RWPE1 (cell line): Measurements from ENCODE around the gene SYNGR3.
"Not testable (repeated sequence)": the region's sequence is repeated elsewhere in the genome, so short reads cannot be mapped to it uniquely, and the experiment has no call there.

ENCODE experiments used
- CTCF ChIA-PET: fragments of 350-600 bp; sonication (Branson Sonifier 250); formaldehyde crosslinking; extraction: SDS; loops from one replicate; lab custom pipeline; 2021; lab: Yijun Ruan, JAX
- POLR2A ChIA-PET: fragments of 400-600 bp; formaldehyde crosslinking; extraction: SDS; loops from one replicate; lab custom pipeline; 2020; ENCODE audit warnings: antibody characterized with exemption; ENCODE audit not compliant: low non-redundant PET; lab: Yijun Ruan, JAX
- DNase-seq: peaks from one replicate; pipeline ENCODE4 v3.0.0; 2012; ENCODE audit warnings: low spot score
- H3K27ac ChIP-seq: fragments of 450-650 bp; 2 replicates; pipeline ENCODE4 v1.5.1; 2017
- TF ChIP-seq, protein P1 (sequence below): fragments of 450-650 bp; conservative IDR thresholded peaks from 2 replicates; pipeline ENCODE4 v1.5.1; 2017; ENCODE audit warnings: low read depth, mild to moderate bottlenecking

Gene SYNGR3

DNA sequence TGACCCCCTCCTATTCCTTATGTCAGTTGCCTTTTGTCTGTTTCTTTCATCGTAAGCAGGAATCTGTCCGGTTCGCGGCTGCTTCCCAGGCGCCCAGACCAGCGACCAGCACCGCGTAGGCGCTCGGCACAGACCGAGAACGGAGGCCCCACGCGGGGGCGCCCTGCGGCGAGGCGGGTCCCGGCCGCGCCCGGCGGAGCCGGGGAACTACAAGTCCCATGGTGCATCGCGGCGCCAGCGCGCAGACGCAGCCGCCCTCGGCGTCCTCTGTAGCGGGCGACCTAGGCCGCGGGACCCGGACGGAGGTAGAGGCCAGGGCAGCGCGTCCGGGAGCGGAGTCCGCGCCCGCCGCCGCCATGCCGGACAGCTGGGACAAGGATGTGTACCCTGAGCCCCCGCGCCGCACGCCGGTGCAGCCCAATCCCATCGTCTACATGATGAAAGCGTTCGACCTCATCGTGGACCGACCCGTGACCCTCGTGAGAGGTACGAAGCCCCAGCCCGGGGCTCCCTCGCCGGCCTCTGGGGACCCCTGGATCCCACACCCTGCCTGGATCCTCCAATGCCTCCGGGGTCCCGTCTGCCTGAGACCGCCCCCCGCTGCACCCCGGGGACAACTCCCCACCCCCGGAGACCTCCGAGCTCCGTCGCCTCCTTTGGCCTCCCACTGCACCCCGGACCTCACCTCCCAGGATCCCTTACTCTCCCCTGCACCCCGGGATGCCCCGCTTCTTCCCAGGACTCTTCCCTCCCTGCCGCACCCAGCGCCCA is 30.3 kb upstream of the SYNGR3 start, which contains the start of gene NDUFB10:
Gene NDUFB10, plus strand, starts transcription at position 270 of the 771 bp plus-strand sequence. Its CDS starts 87 bp downstream, at position 357.
- TF ChIP-seq, protein P1, sequence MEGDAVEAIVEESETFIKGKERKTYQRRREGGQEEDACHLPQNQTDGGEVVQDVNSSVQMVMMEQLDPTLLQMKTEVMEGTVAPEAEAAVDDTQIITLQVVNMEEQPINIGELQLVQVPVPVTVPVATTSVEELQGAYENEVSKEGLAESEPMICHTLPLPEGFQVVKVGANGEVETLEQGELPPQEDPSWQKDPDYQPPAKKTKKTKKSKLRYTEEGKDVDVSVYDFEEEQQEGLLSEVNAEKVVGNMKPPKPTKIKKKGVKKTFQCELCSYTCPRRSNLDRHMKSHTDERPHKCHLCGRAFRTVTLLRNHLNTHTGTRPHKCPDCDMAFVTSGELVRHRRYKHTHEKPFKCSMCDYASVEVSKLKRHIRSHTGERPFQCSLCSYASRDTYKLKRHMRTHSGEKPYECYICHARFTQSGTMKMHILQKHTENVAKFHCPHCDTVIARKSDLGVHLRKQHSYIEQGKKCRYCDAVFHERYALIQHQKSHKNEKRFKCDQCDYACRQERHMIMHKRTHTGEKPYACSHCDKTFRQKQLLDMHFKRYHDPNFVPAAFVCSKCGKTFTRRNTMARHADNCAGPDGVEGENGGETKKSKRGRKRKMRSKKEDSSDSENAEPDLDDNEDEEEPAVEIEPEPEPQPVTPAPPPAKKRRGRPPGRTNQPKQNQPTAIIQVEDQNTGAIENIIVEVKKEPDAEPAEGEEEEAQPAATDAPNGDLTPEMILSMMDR = peak; percentile 90
- POLR2A ChIA-PET = interaction anchor here (0.6 kb wide), 1 partner anchor 16 kb away, joined by 3 read pairs; no protein-coding TSS in a partner anchor
- peak within 1 kb of the TSS; percentile 94 for H3K27ac ChIP-seq
- no peak for DNase-seq
- CTCF ChIA-PET = no interaction called here

DNA sequence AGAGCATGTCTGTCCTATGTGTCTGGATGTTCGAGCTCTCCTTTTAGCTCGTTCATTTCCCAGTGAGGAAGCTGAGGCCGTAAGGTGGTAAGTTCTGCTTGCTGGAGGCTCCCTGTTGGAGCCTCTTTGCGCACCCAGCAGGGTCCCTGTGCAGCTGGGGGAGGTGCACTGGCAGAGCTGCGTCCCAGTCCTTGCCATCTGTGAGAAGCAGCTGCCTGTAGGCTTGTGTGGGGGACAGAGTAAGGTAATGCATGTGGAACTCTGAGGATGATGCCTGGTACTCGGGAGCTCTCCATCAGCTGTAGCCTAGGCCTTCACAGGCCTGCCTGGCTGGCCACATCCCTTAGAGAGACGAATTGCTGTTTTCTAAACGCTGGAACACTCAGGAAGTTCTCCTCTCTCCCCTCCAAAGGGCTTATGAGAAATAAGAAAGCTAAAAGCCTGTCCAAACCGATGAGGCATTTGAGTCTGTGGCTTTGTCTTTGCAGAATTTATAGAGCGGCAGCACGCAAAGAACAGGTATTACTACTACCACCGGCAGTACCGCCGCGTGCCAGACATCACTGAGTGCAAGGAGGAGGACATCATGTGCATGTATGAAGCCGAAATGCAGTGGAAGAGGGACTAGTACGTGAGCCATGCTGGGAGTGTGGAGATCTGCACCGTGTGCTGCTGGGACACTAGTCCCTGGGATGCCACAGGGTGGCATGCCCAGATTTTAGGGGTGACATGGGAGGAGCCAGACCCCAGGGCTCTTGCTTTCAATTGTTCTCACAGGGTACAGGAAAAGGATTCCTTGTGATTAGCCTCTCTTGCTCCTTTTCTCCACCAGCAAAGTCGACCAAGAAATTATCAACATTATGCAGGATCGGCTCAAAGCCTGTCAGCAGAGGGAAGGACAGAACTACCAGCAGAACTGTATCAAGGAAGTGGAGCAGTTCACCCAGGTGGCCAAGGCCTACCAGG is 28.8 kb upstream of the SYNGR3 start:
- DNase-seq = no peak
- TF ChIP-seq, protein P1 = no peak
- ChIA-PET POLR2A (no interaction called here), CTCF (interaction anchor here (0.6 kb wide), 1 partner anchor 134 kb away, joined by 3 read pairs; no protein-coding TSS in a partner anchor)
- H3K27ac ChIP-seq = peak overlapping the region; percentile 94

GRCh38 chr16:1961651-1962067 is 28.1 kb upstream of the SYNGR3 start:
- DNase-seq = no peak
- ChIA-PET CTCF (no interaction called here), POLR2A (no interaction called here)
- peak overlapping the region; percentile 94 for H3K27ac ChIP-seq
- TF ChIP-seq, protein P1 = no peak

- H3K27ac ChIP-seq = peak overlapping the region; percentile 94
- CTCF ChIA-PET, POLR2A ChIA-PET, DNase-seq: not testable (repeated sequence)
Measured at GRCh38 chr16:1962161-1963153, 27.3 kb upstream of the SYNGR3 start.

GRCh38 chr16:1963806-1964505 is 25.8 kb upstream of the SYNGR3 start:
- no peak for DNase-seq
- ChIA-PET CTCF (no interaction called here), POLR2A (interaction anchor here (0.5 to 1.9 kb wide), 6 partner anchors 12 to 1204 kb away, joined by 3 to 8 read pairs (median 3); no protein-coding TSS in a partner anchor)
- peak overlapping the region; percentile 94 for H3K27ac ChIP-seq
- TF ChIP-seq, protein P1 = no peak
